T-helper 1 cell treated with Interleukin-12 subunit alpha and Interleukin-12 subunit beta and Interleukin-4 antibody, amounts not matched to agents 30 ng/mL and 1 ng/mL, for 36 hours (primary cell): ENCODE data around the gene TNFRSF11A. TPM values are rescaled to one million over a fixed set of nuclear protein-coding genes. Genes with fewer than 3 reads are reported as not detected.

ENCODE experiments used
- intact Hi-C: fragments of 100-400 bp; cut with micrococcal nuclease; formaldehyde crosslinking; loops from one replicate; pipeline ENCODE4 v1.15.1; 2024
- total RNA-seq: library from RNA; stranded (reverse); gene quantifications from 2 replicates; pipeline ENCODE4 v1.2.3, GENCODE V29; 2022

The TNFRSF11A gene
- 25.6 and 25.8 TPM in 2 replicates for total RNA-seq

DNA sequence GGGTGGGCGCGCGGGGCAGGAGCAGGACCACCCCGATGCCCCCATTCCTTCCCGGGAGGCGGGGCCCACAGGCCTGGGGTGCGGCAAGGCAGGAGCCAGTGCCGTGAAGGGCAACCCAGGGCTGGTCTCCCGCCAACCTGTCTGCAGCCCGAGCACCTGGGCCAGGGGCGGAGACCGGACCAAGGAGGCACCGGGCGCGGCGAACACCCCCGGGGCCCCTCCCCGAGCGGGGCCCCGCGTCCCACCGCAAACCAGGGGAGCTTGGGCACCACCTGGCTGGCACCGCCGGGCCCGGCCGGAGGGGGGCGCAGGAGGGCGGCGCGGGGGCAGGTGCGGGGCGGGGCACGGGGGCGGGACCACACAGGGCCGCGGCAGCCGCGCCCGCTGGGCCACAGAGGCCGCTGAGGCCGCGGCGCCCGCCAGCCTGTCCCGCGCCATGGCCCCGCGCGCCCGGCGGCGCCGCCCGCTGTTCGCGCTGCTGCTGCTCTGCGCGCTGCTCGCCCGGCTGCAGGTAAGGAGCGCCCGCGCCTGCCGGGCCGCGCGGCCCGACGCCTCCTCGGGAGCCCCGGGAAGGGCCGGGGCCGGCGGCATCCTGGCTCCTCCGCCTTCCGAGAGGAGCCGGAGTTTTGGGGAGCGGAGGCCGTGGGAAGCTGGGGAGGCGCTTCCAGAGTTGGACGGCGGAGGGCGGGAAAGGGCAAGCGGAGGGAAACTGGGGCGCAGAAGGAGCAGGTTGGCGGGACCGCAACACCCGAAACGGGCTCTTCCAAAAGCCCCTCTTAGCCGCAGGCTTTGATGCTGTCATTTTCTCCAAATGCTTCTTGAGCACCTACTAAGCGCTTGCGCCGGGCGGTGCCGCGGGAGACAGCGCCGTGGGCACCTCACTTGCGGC, at the start of gene TNFRSF11A:
Gene TNFRSF11A, plus strand, starts transcription at position 394 of the 889 bp plus-strand sequence. Its CDS starts 43 bp downstream, at position 437.
- intact Hi-C loops = loop anchor here (1.0 to 5.0 kb wide), 5 partner anchors 43 to 389 kb away; no protein-coding TSS in a partner anchor

- intact Hi-C loops = no loop called here
Measured at GRCh38 chr18:62277045-62277444, 48.1 kb upstream of the TNFRSF11A start.

DNA sequence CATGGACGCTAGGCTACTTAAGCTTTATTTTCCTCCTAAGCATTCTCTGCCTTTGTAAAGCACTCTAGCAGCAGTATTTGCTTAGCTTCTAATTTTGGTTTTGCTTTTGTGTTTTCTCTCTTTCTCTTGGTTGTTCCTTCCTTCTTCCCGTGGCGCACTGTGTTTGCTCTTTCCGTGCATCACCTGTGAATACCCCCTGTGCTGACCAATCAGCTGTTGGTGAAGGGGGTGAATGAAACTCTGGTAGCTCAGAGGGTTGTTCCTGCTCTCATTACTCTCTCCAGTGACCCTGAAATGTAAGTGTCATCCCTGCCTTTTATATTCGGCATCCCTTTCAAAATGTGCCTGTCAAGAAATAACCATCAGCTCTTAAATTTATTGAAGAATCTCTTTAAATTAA, 45.5 kb upstream of the TNFRSF11A start:
- intact Hi-C loops = no loop called here

DNA sequence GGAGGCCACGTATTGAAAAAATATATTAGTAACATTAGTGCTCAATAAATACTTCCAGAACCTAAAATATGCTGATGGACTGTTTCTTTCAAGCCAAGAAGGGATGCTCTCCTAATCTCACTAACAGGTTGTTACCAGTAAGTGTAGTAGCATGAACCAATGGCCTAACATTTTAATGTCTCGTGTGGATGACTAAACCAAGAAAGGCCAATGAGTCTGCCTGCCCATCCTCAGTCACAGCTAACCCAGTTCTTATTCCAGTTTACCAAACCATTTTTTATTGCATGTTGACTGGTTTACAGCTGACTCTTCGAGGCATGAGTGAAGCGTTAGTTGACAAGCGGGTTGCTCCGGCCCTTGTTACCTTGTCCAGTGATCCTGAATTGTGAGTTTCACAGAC, 45.1 kb upstream of the TNFRSF11A start:
- intact Hi-C loops = no loop called here

- intact Hi-C loops = no loop called here
Measured at GRCh38 chr18:62280786-62281185, 44.3 kb upstream of the TNFRSF11A start.

GRCh38 chr18:62281684-62282083, 43.4 kb upstream of the TNFRSF11A start:
- intact Hi-C loops = no loop called here

- intact Hi-C loops = no loop called here
Measured at GRCh38 chr18:62282188-62282629, 42.9 kb upstream of the TNFRSF11A start.

- intact Hi-C loops = no loop called here
Measured at GRCh38 chr18:62284637-62285036, 40.5 kb upstream of the TNFRSF11A start.

DNA sequence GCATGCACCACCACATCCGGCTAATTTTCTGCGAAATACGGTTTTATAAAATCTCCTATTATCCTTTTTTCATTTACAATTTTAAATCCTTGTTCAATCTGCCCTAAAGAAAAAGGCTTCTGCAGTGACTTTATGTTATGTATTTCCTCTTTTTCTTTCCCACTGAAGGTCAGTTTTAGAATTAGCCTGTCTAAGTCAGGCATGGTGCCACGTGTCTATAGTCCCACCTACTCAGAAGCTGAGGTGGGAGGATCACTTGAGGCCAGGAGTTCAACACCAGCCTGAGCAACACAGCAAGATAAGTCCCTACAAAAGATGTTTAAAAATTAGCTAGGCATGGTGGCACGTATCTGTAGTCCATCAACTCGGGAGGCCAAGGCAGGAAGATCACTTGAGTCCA, 39.8 kb upstream of the TNFRSF11A start:
- intact Hi-C loops = no loop called here

DNA sequence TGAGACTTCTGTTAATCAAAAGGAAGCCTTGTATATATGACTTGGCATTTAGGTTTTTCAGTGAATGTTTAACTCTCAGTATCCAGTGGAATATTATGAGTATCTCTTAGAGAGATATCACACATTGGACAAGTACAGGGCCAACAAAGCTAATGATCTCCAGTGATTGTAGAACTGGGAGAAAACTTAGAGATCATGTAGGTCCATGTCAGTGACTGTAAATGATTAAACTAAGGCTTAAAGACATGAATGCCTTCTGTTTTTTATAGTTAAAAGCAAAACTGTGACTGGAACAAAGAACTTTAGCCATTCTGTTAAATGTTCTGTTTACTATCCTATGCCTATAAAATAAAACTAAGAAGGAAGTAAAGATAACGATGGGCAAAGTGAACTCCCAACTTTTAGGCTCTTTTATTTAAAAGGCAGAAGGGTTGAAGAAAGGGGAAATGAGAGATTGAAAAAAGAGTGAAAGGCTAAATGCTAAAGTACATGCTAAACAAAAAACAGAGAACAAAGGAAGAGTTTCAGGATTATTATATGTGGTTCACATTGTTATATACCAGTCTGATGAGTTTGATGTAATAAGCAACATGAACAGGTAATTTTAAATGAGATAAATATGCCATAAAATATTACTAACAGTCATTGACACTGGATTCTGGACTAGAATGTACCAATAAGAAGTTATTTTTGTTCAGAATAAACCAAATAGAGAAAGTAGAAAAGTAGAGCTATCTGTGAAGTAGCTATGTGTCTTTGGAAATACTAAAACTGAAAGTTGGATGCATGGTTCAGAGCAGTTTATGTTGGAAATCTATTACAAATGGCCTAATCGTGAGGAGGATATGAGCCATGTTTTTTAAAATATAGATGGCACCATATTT, 37.1 kb upstream of the TNFRSF11A start:
- intact Hi-C loops = no loop called here

DNA sequence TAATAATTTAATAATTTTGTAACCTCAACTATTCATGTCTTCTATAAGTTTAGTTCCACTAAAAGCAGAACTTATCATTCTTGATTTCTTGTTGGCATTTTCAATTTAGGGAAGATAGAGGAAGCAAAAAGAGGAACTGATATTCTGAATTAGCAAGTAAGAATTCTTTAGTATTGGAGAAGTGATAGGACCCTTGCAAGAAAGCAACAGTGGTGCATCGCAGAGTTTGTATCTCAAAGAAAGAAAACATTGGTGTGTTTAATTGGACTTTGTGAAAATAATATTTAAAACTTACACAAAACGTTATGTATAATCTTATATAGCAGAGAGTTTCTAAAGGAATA, 36.5 kb upstream of the TNFRSF11A start:
- intact Hi-C loops = no loop called here

DNA sequence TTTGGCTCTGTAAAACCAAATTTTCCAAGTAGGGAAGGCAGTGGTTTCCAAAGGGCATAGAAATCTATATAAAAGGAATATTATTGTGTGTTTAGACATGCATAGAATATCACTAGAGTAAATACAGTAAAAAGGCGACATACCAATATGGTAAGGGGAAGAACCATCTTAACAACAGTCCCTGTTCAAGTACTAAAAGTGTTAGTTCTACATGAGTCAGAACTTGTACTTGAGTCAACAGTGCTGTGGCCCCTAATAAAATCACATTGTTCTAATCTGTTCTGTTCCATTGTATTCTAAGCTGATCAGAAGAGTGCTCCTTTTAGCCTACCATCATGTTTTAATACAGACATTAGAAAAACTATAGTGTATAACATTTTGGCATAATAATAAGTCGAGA, 36.1 kb upstream of the TNFRSF11A start:
- intact Hi-C loops = no loop called here

DNA sequence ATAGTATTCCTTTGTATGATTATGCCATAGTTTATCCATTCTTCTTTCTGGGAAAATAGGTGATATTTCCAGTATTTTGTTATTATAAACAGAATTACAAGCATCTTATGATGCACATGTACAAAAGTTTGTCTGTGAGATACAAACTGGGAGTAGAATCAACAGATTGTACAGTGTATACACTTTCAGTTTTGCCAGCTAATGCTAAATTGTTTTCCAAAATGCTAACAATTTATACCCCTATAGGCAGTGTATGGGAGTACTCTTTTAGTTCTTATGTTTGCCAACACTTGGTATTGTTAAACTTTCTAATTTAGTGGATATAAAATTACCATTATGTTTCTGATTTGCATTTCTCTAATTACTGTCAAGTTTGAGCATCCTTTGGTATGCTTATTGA, 31.0 kb upstream of the TNFRSF11A start:
- intact Hi-C loops = no loop called here

GRCh38 chr18:62300359-62300963, 24.6 kb upstream of the TNFRSF11A start:
- intact Hi-C loops = no loop called here

GRCh38 chr18:62301322-62301721, 23.8 kb upstream of the TNFRSF11A start:
- intact Hi-C loops = no loop called here

GRCh38 chr18:62312851-62313250, 12.3 kb upstream of the TNFRSF11A start:
- intact Hi-C loops = no loop called here

GRCh38 chr18:62318228-62319180, 6.6 kb upstream of the TNFRSF11A start:
- intact Hi-C loops = no loop called here

GRCh38 chr18:62321201-62321600, 3.9 kb upstream of the TNFRSF11A start:
- intact Hi-C loops = no loop called here

DNA sequence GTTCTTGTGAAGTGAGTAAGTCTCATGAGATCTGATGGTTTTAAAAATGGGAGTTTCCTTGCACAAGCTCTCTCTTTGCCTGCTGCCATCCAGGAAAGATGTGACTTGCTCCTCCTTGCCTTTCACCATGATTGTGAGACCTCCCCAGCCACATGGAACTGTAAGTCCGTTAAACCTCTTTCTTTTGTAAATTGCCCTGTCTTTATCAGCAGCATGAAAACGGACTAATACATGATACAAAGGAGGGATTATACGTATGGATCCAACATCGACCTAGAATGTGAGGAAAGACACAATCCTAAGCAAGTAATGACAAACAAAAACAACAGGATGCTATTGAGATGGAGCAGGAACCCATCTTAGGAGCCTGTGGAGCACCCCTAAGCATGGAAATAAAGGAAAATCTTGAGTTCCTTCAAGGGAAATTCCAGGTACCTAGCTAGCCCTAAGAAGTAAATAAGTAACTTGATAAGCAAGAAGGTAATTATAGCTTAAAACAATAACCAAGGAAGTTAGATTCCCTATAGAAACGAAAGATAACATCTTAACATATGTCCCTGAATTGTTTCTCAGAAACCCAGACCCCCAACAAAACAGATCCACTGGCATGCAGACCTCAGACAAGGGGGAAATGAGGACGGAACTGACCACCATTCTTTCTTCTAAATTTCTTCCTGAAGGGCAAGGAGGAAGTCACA, 1.5 kb upstream of the TNFRSF11A start:
- intact Hi-C loops = loop anchor here (1.0 to 2.0 kb wide), 2 partner anchors 97 to 261 kb away; no protein-coding TSS in a partner anchor
